ENCODE data around the gene HM13. TPM values are rescaled to one million over a fixed set of nuclear protein-coding genes. Genes with fewer than 3 reads are reported as not detected.
"Not testable (repeated sequence)": the region's sequence is repeated elsewhere in the genome, so short reads cannot be mapped to it uniquely, and the experiment has no call there.

The HM13 gene
- total RNA-seq, 1 donor from 2014 or later = 150 TPM

- DNase-seq (ENCODE audit: low read depth) = peak; percentile 95
Observed at GRCh38 chr20:31608251-31608945, 94.2 kb downstream of the HM13 start.

GRCh38 chr20:31612271-31612640 is 98.0 kb downstream of the HM13 start:
- DNase-seq (ENCODE audit: low read depth) = not testable (repeated sequence)

GRCh38 chr20:31615416-31615815 is 101.2 kb downstream of the HM13 start:
- no peak for DNase-seq (ENCODE audit: low read depth)

GRCh38 chr20:31617432-31618104 is 103.3 kb downstream of the HM13 start:
- DNase-seq (ENCODE audit: low read depth) = no peak

Other genes starting within 250 kb of the HM13 start
- gene DEFB116, start 205.9 kb upstream of the HM13 start, total RNA-seq = not detected in 2 replicates
- gene DEFB118, start 145.8 kb upstream of the HM13 start, total RNA-seq = not detected in 2 replicates
- gene DEFB119, start 123.9 kb upstream of the HM13 start, total RNA-seq = not detected in 2 replicates
- gene DEFB121, start 108.2 kb upstream of the HM13 start, total RNA-seq = not detected in 2 replicates
- not detected in 2 replicates for gene DEFB123, start 73.8 kb upstream of the HM13 start, total RNA-seq
- gene DEFB124, start 39.3 kb upstream of the HM13 start, total RNA-seq = not detected in 2 replicates
- not detected in 2 replicates for gene REM1, start 39.2 kb upstream of the HM13 start, total RNA-seq
- gene ID1, start 90.8 kb downstream of the HM13 start, total RNA-seq = 88.2 and 251 TPM in 2 replicates
- gene COX4I2, start 123.5 kb downstream of the HM13 start, total RNA-seq = not detected in 2 replicates
- 182 and 222 TPM in 2 replicates for gene BCL2L1, start 208.4 kb downstream of the HM13 start, total RNA-seq
- gene TPX2, start 224.8 kb downstream of the HM13 start, total RNA-seq = 7.2 and 27.6 TPM in 2 replicates

Measured in renal cortical epithelial cell (primary cell).